ENCODE data around the gene SETD7. TPM values are rescaled to one million over a fixed set of nuclear protein-coding genes. Genes with fewer than 3 reads are reported as not detected.

Gene SETD7
- total and polyA plus RNA-seq, 2 of the 8 experiments (the other 6 are each of a cell fraction or from before 2014, with no cell fraction given), result 1.5 to 4.6 TPM

- no peaks in the 10 kb centered on the region for H4K20me1 ChIP-seq (replicated peaks in 1 of 2; ENCODE audit: control insufficient read depth in 1 of 2, insufficient read depth in 2 of 2, low read length in 2 of 2)
- DNase-seq (ENCODE audit: low read depth in 1 of 2, low spot score in 2 of 2) (no peak), FAIRE-seq (no peak)
- H3K4ac ChIP-seq (replicated peaks; ENCODE audit: insufficient read length, low read depth, low read length), result no peak overlapping the region
- H2BK120ac ChIP-seq (replicated peaks; ENCODE audit: low read depth, low read length), result no peak overlapping the region
- H3K4me1 ChIP-seq (replicated peaks in 1 of 4; ENCODE audit: control insufficient read depth in 3 of 4, insufficient read depth in 4 of 4, low read length in 3 of 4), result no peaks in the 10 kb centered on the region
- no peak overlapping the region for H3K9ac ChIP-seq (replicated peaks in 1 of 4; ENCODE audit: extremely low read depth in 1 of 4, low read depth in 3 of 4, low read length in 3 of 4)
- no peak overlapping the region for H3K56ac ChIP-seq (replicated peaks; ENCODE audit: insufficient read length, low read depth, low read length)
- 95% methylated on average over 3 of the region's 3 CpGs; no CpG with 5 or more reads in 1 of the 2 experiments for WGBS, 2 experiments (ENCODE audit: extremely low coverage in 1 of 2, insufficient coverage in 1 of 2, insufficient read length in 1 of 2, insufficient replicate concordance in 2 of 2, low coverage in 1 of 2, low lambda C conversion rate in 2 of 2, missing lambda C conversion rate in 1 of 2)
- no peak overlapping the region for H3K4me3 ChIP-seq (ENCODE audit: extremely low read depth in 1 of 4, insufficient read depth in 2 of 4, low read depth in 3 of 4, low read length in 4 of 4)
- no peak overlapping the region for H2BK5ac ChIP-seq (ENCODE audit: low read depth, low read length)
- POLR2A ChIA-PET (ENCODE audit: partially characterized antibody), result no interaction called here
- TF ChIP-seq MAFK (IDR thresholded peaks at IDR 0.05; ENCODE audit: low read depth, low read length) (0 out of 2 replicates have a peak, but pooled peaks have one; percentile 12), CTCF (IDR thresholded peaks at IDR 0.05; ENCODE audit: control extremely low read depth in 1 of 3, insufficient read depth in 1 of 3, low read depth in 1 of 3, low read length in 3 of 3) (no peak)
- no peak overlapping the region for H4K91ac ChIP-seq (replicated peaks; ENCODE audit: insufficient read length, low read length)
- CTCF ChIA-PET (ENCODE audit: partially characterized antibody), result interaction anchor here (0.9 to 1.0 kb wide), 2 partner anchors 11 to 15 kb away, joined by 3 read pairs; no protein-coding TSS in a partner anchor
- no peak overlapping the region for H4K8ac ChIP-seq (ENCODE audit: extremely low read depth, insufficient read depth, low read length)
- H3K27ac ChIP-seq (ENCODE audit: low read depth, low read length), result no peak overlapping the region
- no peak overlapping the region for H3K18ac ChIP-seq (ENCODE audit: extremely low read depth, low read length)
- H3K14ac ChIP-seq (ENCODE audit: insufficient read length), result no peak overlapping the region
- H2BK20ac ChIP-seq (ENCODE audit: low read length), result no peak overlapping the region
- H2AFZ ChIP-seq (ENCODE audit: low read length), result no peak overlapping the region
- peaks cover 0 to 17% (median 9%) of the 10 kb centered on the region in 4 experiments; a peak in 5 of 8 replicates for H3K36me3 ChIP-seq (ENCODE audit: control insufficient read depth in 2 of 4, insufficient read depth in 4 of 4, low read length in 3 of 4)
- H3K27me3 ChIP-seq (replicated peaks in 1 of 4; ENCODE audit: control insufficient read depth in 3 of 4, extremely low read depth in 1 of 4, insufficient read depth in 3 of 4, low read length in 3 of 4), result no peaks in the 10 kb centered on the region
- H3K4me2 ChIP-seq (ENCODE audit: insufficient read depth in 1 of 2, low read depth in 2 of 2, low read length in 2 of 2), result no peak overlapping the region
- H2BK12ac ChIP-seq (ENCODE audit: low read depth, low read length), result no peak overlapping the region
- H4K5ac ChIP-seq (ENCODE audit: insufficient read length, low read depth, low read length), result no peak overlapping the region
- H3K79me1 ChIP-seq (ENCODE audit: low read depth, low read length), result peaks cover 11% of the 10 kb centered on the region; the same call in 1 of the 2 replicates
- no peaks in the 10 kb centered on the region for H3K23me2 ChIP-seq (ENCODE audit: low read depth, low read length)
- peaks cover 0 to 12% of the 10 kb centered on the region in 2 experiments; a peak in 1 of 4 replicates for H3K9me3 ChIP-seq (ENCODE audit: insufficient read depth in 2 of 2, low read depth in 1 of 2, low read length in 1 of 2)
- no peak overlapping the region for H2AK5ac ChIP-seq (ENCODE audit: low read depth, low read length)
- peaks cover 0 to 25% of the 10 kb centered on the region in 2 experiments; a peak in 3 of 4 replicates for H3K79me2 ChIP-seq (ENCODE audit: control insufficient read depth in 1 of 2, insufficient read depth in 2 of 2, low read length in 2 of 2)
- H2BK15ac ChIP-seq (ENCODE audit: low read length), result no peak overlapping the region
- no peak overlapping the region for H3K23ac ChIP-seq (ENCODE audit: insufficient read length)
Measured at GRCh38 chr4:139472852-139473251, 83.2 kb downstream of the SETD7 start.

All from H1 (cell line).